Measurements from ENCODE around the gene PRR35.

DNA sequence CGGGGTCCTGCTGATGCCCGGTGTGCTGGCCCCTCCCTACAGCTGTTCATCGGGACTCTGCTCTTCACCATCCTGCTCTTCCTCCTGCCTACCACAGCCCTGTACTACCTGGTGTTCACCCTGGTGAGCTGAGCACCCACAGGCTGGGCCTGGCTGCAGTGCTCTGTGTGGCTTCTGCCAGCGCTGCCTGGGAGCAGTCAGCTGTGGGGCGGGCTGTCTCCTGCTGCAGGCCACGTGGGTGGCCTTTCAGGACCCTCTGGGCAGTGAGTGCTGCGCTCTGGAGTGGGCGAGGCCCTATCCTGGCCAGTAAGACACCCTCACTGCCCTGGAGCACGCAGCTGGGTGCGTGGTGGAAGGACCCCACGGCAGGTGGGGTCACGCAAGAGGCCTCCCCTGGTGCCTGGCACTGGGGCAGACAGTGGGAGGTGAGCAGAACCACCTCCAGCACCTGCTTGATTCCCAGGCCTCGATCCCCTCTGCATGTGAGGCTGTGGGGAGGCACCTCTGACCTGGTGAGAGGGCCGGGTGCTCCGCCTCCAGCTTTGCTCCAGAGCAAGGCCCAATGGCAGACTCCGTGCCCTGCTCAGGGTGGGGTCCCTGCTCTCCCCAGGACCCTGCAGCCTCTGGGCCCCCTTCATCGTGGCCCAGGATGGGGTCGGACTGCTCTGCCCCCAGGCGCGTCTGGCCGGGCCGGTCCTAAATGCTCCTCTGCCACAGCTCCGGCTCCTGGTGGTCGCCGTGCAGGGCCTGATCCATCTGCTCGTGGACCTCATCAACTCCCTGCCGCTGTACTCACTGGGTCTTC, 20.1 kb downstream of the PRR35 start:
- peak; percentile 4 to 36 (median 33) for TF ChIP-seq POLR2A (IDR thresholded peaks at IDR 0.05)
- TF ChIP-seq, protein P1, sequence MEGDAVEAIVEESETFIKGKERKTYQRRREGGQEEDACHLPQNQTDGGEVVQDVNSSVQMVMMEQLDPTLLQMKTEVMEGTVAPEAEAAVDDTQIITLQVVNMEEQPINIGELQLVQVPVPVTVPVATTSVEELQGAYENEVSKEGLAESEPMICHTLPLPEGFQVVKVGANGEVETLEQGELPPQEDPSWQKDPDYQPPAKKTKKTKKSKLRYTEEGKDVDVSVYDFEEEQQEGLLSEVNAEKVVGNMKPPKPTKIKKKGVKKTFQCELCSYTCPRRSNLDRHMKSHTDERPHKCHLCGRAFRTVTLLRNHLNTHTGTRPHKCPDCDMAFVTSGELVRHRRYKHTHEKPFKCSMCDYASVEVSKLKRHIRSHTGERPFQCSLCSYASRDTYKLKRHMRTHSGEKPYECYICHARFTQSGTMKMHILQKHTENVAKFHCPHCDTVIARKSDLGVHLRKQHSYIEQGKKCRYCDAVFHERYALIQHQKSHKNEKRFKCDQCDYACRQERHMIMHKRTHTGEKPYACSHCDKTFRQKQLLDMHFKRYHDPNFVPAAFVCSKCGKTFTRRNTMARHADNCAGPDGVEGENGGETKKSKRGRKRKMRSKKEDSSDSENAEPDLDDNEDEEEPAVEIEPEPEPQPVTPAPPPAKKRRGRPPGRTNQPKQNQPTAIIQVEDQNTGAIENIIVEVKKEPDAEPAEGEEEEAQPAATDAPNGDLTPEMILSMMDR (IDR thresholded peaks at IDR 0.05) = no peak
